HG03060 (cell line): Measurements from ENCODE around the gene VSTM2B.

ENCODE experiments used
- ATAC-seq: cut with Tn5 transposase; IDR thresholded peaks from one replicate; pipeline ENCODE4 v1.9.1; 2021; ENCODE audit warnings: low read depth, moderate number of reproducible peaks; ENCODE audit not compliant: unreplicated experiment

The VSTM2B gene

DNA sequence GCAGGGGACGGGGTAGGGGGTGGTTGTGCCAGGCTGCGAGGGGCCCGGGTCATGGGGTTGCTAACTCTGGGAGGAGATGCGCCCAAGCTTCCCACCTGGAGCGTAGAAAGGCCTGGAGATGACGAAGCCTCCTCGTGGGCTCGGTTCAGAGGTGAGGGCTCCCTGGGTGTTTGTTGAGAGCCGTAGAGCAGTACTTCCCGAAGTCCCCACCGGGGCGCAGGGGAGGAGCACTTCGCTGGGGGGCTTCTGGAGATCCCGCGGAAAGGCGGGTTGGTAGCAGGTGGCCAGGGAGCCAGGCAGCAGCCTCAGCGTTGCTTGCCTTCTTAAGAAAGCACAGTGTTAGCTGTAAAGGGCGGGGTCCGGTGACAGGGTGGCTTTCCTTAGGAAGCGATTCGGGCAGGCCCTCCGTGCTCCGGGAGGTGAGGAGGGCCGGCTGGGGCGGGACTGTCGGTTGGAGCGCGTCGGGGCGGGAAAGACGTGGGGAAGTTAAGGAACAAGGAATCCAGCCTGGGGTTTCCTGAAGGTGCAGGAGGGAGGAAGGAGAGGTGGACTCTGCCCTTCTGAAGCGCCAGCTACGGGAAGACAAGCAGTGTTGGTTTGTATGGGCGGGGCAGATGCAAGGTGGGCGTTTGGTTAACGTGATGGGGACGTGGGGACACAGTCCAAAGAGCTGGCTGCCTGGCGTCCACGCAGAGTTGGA is 3.3 kb downstream of the VSTM2B start:
- ATAC-seq = no peak

GRCh38 chr19:29529646-29530539 is 4.1 kb downstream of the VSTM2B start:
- ATAC-seq = no peak

GRCh38 chr19:29530540-29531457 is 5.0 kb downstream of the VSTM2B start:
- no peak for ATAC-seq

DNA sequence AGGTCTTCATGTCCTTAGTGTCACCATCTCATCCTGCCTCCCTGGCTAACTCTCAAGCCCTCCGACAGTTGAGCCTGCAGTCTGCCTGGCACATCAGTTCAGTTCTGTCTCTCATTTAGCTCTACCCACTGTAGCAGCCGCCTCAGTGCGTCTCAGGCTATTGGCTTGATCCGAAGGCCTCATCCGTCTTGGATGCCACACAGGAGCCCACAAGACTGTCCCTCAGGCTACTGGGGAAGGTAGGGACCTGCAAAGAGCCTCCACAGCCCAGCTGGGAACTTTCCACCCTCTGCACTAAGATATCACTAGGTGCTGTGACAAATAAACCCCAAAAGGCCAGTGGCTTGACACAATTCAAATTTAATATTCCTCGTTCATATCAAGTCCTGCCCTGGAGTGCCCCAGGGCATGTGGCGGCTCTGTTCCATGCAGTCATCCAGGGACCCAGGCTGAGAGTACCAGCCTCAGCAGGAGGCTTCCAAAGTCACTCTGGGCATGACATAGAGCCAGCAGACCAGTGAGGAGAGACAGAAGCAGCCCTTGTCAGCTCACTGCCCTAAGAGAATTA is 5.7 kb downstream of the VSTM2B start:
- no peak for ATAC-seq

DNA sequence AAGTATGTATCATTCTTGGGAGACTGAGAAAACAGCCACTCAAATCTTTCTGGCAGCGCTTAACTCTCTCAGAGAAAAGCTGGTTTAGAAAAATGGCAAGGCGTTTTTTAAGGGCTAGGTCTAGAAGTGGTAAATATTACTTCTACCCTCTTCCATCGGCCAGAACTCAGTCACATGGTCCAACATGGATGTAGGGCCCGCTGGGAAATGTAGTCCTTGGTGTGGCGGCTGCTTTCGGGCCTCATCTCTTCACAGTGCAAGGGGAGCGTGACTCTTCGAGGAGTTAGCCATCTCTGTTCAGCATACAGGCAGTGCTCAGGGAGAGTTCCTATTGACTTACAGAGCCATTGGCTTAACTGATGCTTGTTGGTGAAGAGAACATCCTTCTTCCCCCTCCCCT is 6.3 kb downstream of the VSTM2B start:
- no peak for ATAC-seq

DNA sequence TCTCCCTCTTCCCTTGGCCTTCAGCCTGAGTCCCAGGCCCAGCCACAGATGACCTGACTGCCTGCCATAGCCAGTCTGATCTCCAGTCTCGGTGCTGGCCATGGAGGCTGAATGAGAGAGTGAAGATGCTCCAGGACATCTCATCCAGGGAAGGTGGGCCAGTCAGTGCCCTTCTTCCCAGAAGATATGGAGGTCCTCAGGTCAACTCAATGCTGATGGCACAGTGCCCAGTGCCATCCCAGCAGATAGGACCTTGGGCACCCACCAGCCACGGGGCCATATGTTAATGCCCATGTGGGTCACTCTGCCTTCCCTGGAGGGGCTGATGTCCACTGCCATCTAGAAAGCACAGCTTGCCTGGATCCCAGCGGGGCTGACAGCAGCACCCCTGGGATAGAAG is 7.2 kb downstream of the VSTM2B start:
- no peak for ATAC-seq

DNA sequence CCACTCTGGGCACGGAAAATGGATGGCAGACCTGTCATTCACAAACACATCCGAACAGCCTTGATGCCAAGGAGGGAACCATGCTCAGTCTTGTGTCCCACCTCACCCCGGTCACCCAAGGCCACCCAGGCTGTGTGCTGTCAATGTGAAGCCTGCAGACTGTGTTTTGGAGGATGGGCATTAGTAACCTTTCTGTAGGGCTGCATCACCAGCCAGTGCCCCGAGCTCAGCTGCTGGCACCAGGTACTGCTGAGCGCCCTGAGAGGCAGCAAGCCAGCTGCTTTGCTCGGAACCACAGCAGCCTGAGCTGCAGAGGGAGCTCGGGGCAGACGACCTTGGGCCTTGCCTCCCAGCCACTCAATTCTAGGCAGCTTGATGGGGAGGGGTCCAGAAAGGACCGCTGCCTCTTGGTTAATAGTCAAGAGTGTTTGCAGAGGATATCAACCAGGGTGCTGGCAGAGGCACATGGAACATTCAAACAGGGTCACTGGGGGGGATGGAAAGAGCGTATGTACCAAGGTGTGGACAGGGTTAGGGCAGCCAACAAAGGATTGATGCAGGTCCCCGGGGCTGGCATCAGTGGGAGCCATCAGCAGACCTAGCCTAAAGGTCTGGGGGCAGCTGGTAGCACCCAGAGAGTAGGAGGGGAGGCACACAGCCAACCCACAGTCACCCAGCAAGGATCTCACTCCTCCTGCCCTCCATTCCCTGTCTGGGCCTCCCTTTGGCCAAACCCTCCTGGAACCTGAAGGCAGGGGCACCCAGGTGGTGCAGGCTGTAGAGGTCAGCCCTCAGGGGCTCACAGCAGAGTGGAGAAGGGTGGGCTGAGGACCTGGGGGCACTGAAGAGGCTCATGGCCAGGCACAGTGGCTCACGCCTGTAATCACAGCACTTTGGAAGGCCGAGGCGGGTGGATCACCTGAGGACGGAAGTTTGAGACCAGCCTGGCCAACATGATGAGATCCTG is 8.1 kb downstream of the VSTM2B start:
- ATAC-seq = no peak

DNA sequence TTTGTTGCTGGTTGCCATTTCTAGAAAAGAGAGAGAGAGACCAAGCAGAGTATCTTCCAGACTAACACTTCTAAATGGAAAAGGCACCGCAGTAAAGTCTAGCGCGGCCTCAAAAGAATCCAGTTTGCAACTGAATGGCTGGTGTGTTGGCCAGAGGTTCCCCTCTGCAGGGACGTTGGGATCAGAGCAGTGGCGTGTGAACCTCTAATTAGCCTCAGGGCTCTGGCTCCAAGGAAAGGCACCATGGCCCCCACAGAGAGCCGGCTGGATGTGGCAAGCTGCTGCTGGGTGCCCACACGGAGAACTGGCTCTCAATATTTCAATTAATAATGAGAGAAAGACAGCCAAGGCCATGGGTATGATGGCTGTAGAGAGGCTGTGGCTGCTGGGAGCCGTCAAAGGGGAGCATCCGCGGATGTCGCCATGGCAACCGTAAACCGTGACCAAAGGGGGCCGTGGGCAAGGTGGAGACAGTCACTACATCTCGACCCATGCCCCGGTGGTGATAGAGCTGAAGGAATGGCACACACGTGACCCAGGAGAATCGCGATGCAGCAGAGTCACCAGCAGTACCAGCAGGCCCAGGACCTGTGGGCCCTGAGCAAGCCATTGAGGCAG is 9.5 kb downstream of the VSTM2B start:
- no peak for ATAC-seq

- ATAC-seq = no peak
Measured at GRCh38 chr19:29535984-29536508, 10.3 kb downstream of the VSTM2B start.

GRCh38 chr19:29537181-29537580 is 11.4 kb downstream of the VSTM2B start:
- ATAC-seq = no peak

DNA sequence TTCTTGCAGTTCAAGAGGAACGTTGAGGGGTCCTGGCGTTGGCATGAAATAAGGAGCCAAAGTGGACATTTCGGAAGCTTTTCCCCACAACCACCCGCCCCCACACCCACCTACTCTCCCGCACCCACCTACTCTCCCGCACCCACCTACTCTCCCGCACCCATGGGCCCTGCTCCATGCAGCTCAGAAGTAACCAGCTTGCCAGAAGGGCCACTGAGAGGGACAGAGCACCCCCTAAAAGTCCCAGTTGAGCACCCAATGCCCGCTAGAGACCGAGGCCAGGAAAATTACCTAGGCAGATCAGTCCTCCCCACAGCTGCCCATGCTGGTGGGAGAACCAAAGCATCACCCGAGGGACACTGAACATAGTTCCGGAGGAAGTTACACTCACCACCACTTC is 11.8 kb downstream of the VSTM2B start:
- ATAC-seq = no peak

GRCh38 chr19:29538146-29538545 is 12.4 kb downstream of the VSTM2B start:
- no peak for ATAC-seq

DNA sequence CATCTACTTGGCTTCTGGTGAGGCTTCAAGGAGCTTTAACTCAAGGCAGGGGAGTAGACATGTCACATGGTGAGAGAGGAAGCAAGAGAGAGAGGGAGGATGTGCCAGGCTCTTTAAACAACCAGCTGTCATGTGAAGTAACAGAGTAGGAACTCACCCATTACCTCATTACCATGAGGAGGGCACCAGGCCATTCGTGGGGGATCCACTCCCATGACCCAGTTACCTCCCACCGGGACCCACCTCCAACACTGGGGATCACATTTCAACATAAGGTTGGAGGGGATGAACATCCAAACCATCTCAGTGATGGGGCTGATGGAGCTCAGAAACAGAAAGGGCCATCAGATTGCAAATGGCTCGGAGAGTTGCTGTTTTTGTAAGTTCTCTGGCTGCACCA is 12.9 kb downstream of the VSTM2B start:
- no peak for ATAC-seq

- no peak for ATAC-seq
Measured at GRCh38 chr19:29539131-29539530, 13.3 kb downstream of the VSTM2B start.

- ATAC-seq = no peak
Measured at GRCh38 chr19:29539670-29540069, 13.9 kb downstream of the VSTM2B start.

GRCh38 chr19:29540114-29540513 is 14.3 kb downstream of the VSTM2B start:
- no peak for ATAC-seq

GRCh38 chr19:29541473-29542253 is 15.9 kb downstream of the VSTM2B start:
- ATAC-seq = no peak

DNA sequence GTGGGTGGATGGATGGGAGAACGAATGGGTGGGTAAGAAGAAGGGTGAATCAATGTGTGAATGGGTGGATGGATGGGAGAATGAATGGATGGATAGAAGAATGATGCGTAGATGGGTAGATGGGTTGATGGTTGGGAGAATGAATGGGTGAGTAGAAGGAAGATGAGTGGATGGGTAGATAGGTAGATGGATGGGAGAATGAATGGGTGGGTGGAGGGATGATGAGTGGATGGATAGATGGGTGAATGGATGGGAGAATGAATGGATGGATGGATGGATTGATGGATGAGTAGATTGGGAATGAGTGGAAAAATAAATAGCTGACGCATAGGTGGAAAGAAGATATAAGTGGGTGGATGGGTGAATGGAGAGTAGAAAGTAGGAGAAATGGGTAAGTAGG is 16.5 kb downstream of the VSTM2B start:
- ATAC-seq = no peak
